Activated CD8-positive, alpha-beta T cell treated with anti-CD3 and anti-CD28 coated beads, Interleukin-2, amount 10 ng/mL, durations not matched to agents 7 days and 5 days (primary cell): ENCODE results near the gene ZSWIM4. TPM values are rescaled to one million over a fixed set of nuclear protein-coding genes. Genes with fewer than 3 reads are reported as not detected.
A peak's percentile ranks its signal among the peaks of the same experiment; 100 is the strongest.

ENCODE experiments used
- ATAC-seq: fragments of 150-1000 bp; cut with Tn5 transposase; one replicate; pipeline ENCODE4 v1.10.0; 2021; ENCODE audit warnings: moderate library complexity
- CTCF ChIA-PET: fragments of 350-600 bp; sonication (Branson Sonifier 250); formaldehyde crosslinking; loops from one replicate; lab custom pipeline; 2021; ENCODE audit warnings: antibody characterized with exemption; lab: Charles Lee
- POLR2A ChIA-PET: fragments of 350-600 bp; sonication (Branson Sonifier 250); formaldehyde crosslinking; loops from one replicate; lab custom pipeline; 2021; ENCODE audit warnings: antibody characterized with exemption; lab: Charles Lee
- DNase-seq: peaks from one replicate; pipeline ENCODE4 v3.0.0-alpha.2; 2020
- H3K27ac Mint-ChIP-seq: one replicate; pipeline ENCODE4 v1.8.0; 2021; ENCODE audit warnings: mild to moderate bottlenecking, mixed read lengths
- H3K27me3 Mint-ChIP-seq: one replicate; pipeline ENCODE4 v1.8.0; 2021; ENCODE audit warnings: low read depth, mixed read lengths
- H3K36me3 Mint-ChIP-seq: one replicate; pipeline ENCODE4 v1.8.0; 2021; ENCODE audit warnings: low read depth, mixed read lengths
- H3K4me1 Mint-ChIP-seq: one replicate; pipeline ENCODE4 v1.8.0; 2021; ENCODE audit warnings: low read depth, mixed read lengths
- H3K4me3 Mint-ChIP-seq: one replicate; pipeline ENCODE4 v1.8.0; 2021; ENCODE audit warnings: mild to moderate bottlenecking, mixed read lengths
- H3K9me3 Mint-ChIP-seq: one replicate; pipeline ENCODE4 v1.8.0; 2022; ENCODE audit warnings: mixed read lengths; ENCODE audit not compliant: insufficient read depth
- total RNA-seq, 2 experiments: library from RNA; stranded (reverse); gene quantifications; one replicate each; pipeline ENCODE4 v1.2.3, GENCODE V29; 2021

ZSWIM4 gene
- total RNA-seq, 2 experiments from 2014 or later = 8.4 to 9.5 TPM

DNA sequence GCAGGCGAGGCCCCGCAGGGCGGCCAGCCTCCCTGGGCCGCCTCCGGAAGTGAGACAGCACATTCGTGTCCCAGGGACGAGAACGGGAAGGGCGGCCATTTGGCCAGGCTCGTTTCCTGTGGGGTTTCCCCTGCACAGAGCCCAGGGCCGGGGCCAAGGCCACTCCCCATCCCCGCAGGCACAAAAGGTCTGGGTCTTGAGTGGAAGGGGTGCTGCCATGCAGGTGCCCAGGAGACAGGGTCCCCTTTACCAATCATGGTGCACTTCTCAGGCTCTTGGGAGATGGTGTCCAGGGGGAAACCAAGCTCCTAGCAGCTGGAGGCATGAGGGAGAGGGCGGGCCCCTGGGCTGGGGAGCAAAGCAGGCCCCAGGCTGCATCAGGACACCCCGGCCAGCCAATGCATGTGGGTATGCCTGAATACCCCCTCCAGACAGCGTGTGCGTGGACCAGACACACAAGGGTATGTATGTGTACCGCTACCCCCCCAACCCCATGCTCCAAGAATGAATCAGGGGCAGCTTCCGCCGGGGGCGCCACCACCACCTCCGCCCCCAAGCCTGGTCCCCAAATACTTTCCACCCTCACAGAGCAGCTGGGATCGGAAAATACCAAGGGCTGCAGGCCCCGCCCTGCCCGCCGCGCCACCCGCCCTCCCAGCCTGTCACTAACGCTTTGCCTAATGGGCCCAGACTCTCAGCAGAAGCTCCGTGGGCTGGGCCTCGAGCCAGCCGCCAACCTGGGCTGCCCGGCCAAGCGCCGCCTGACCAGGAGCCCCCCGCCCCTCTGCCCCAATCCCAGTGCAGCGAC lies 44.1 kb downstream of the ZSWIM4 start:
- no peaks in the 10 kb centered on the region for H3K9me3 Mint-ChIP-seq
- H3K27ac Mint-ChIP-seq = peak overlapping the region; percentile 92
- ATAC-seq (peak; percentile 22), DNase-seq (peak; percentile 90)
- CTCF ChIA-PET = interaction anchor here (0.8 to 5.6 kb wide), 5 partner anchors 8 to 53 kb away, joined by 3 to 54 read pairs (median 11); no protein-coding TSS in a partner anchor
- H3K4me3 Mint-ChIP-seq = peak overlapping the region; percentile 89
- H3K27me3 Mint-ChIP-seq = no peaks in the 10 kb centered on the region
- H3K4me1 Mint-ChIP-seq = peaks cover 52% of the 10 kb centered on the region
- peaks cover 58% of the 10 kb centered on the region for H3K36me3 Mint-ChIP-seq
- POLR2A ChIA-PET = interaction anchor here (0.7 to 5.1 kb wide), 12 partner anchors 9 to 684 kb away, joined by 3 to 104 read pairs (median 5); partner anchors contain the start of genes ASF1B, C19orf53 and ZSWIM4

GRCh38 chr19:13839938-13840304 lies 44.7 kb downstream of the ZSWIM4 start:
- CTCF ChIA-PET = interaction anchor here (0.8 to 4.8 kb wide), 4 partner anchors 7 to 54 kb away, joined by 3 to 20 read pairs (median 7); no protein-coding TSS in a partner anchor
- Mint-ChIP-seq H3K27me3 (no peaks in the 10 kb centered on the region), H3K4me1 (peaks cover 52% of the 10 kb centered on the region), H3K9me3 (no peaks in the 10 kb centered on the region), H3K4me3 (peak overlapping the region; percentile 89), H3K36me3 (peaks cover 55% of the 10 kb centered on the region), H3K27ac (peak overlapping the region; percentile 92)
- POLR2A ChIA-PET = interaction anchor here (0.9 to 5.1 kb wide), 8 partner anchors 9 to 685 kb away, joined by 4 to 104 read pairs (median 10); partner anchors contain the start of gene ZSWIM4
- no peak for ATAC-seq
- no peak for DNase-seq

- ChIA-PET CTCF (interaction anchor here (1.2 to 3.2 kb wide), 2 partner anchors 52 to 56 kb away, joined by 4 to 11 read pairs; no protein-coding TSS in a partner anchor), POLR2A (interaction anchor here (0.7 to 5.1 kb wide), 9 partner anchors 8 to 685 kb away, joined by 3 to 104 read pairs (median 9); partner anchors contain the start of gene ZSWIM4)
- Mint-ChIP-seq H3K27ac (peak overlapping the region; percentile 92), H3K36me3 (peaks cover 50% of the 10 kb centered on the region), H3K4me1 (peaks cover 51% of the 10 kb centered on the region), H3K27me3 (no peaks in the 10 kb centered on the region), H3K9me3 (no peaks in the 10 kb centered on the region), H3K4me3 (peak overlapping the region; percentile 89)
- DNase-seq (no peak), ATAC-seq (peak; percentile 1)
Observed at GRCh38 chr19:13840305-13841085, 45.3 kb downstream of the ZSWIM4 start.

GRCh38 chr19:13841086-13841961 lies 46.1 kb downstream of the ZSWIM4 start:
- POLR2A ChIA-PET = interaction anchor here (0.6 to 4.4 kb wide), 7 partner anchors 11 to 164 kb away, joined by 3 to 49 read pairs (median 4); a partner anchor contains a TSS
- peaks cover 51% of the 10 kb centered on the region for H3K4me1 Mint-ChIP-seq
- H3K36me3 Mint-ChIP-seq = peaks cover 42% of the 10 kb centered on the region
- no peaks in the 10 kb centered on the region for H3K9me3 Mint-ChIP-seq
- DNase-seq (no peak), ATAC-seq (peak; percentile 1)
- CTCF ChIA-PET = interaction anchor here (1.2 to 3.2 kb wide), 4 partner anchors 21 to 67 kb away, joined by 3 to 14 read pairs (median 8); partner anchors contain the start of gene C19orf53
- H3K4me3 Mint-ChIP-seq = peak overlapping the region; percentile 89
- peak overlapping the region; percentile 92 for H3K27ac Mint-ChIP-seq
- no peaks in the 10 kb centered on the region for H3K27me3 Mint-ChIP-seq

DNA sequence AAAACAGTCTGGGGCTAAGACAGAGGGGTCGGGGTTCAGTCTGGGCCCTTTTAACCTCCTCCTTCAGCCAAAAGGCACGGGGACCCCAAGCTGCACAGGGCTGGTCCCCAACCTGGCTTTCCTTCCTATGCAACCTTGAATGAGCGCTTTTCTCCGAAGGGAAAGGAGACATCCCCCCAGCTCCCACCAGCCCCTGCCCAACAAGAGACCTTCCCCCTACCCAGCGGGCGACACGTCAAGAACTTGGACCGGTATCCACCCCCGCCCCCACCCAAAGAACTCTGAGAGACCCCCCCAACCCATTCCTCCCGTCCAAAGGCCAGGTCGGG lies 46.7 kb downstream of the ZSWIM4 start:
- Mint-ChIP-seq H3K27ac (peak overlapping the region; percentile 92), H3K9me3 (no peaks in the 10 kb centered on the region), H3K27me3 (no peaks in the 10 kb centered on the region), H3K36me3 (peaks cover 38% of the 10 kb centered on the region), H3K4me3 (peak overlapping the region; percentile 89), H3K4me1 (peaks cover 56% of the 10 kb centered on the region)
- CTCF ChIA-PET = interaction anchor here (1.2 to 3.2 kb wide), 4 partner anchors 20 to 67 kb away, joined by 3 to 14 read pairs (median 8); partner anchors contain the start of gene C19orf53
- ATAC-seq (no peak), DNase-seq (no peak)
- POLR2A ChIA-PET = interaction anchor here (0.6 to 4.4 kb wide), 5 partner anchors 11 to 163 kb away, joined by 3 to 49 read pairs (median 7); no protein-coding TSS in a partner anchor

DNA sequence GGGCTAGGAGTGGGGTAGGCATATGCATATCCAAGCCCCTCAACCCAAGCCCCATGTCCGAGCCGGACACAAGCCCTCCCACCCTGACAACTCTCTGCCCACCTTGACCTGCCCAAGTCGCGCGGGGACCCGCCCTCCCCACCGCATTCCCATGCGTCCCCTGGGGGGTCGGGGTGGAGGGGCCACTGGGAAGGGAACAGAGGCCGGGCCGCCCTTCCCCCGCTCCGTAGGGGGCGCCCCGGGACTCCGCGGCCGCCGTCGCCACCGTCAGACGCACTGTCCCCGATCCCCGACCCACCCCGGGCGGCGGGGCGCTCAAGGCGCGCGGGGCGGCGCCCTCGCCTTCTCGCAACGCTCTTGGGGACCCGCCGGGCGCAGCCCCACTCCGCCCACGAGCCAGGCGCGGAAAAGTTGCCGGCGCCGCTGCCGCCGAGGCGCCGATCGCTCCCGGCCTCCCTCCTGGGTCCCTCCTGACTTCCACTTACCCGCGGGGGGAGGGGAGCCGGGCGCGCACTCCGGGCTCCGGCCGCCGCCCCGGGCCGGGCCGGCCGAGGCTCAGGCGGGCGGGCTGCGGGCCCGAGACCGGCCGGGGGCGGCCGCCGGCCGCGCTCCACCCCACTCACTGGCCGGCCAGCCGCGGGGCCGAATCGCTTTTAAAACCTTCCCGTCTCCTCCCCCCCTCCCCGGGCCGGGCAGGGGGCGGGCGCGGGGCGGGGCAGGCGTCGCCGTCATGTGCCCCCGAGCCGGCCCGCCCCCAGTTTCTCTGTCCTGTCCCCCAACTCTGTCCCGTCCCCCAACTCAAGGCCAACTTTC lies 47.3 kb downstream of the ZSWIM4 start:
- Mint-ChIP-seq H3K27me3 (no peaks in the 10 kb centered on the region), H3K36me3 (peaks cover 34% of the 10 kb centered on the region), H3K9me3 (no peaks in the 10 kb centered on the region), H3K4me1 (peaks cover 54% of the 10 kb centered on the region), H3K27ac (peak overlapping the region; percentile 93), H3K4me3 (peak overlapping the region; percentile 89)
- ChIA-PET POLR2A (interaction anchor here (1.3 to 4.4 kb wide), 2 partner anchors 21 to 54 kb away, joined by 7 to 49 read pairs; no protein-coding TSS in a partner anchor), CTCF (interaction anchor here (1.2 to 3.2 kb wide), 3 partner anchors 19 to 68 kb away, joined by 3 to 14 read pairs (median 11); partner anchors contain the start of gene C19orf53)
- ATAC-seq (peak; percentile 7), DNase-seq (peak; percentile 80)

DNA sequence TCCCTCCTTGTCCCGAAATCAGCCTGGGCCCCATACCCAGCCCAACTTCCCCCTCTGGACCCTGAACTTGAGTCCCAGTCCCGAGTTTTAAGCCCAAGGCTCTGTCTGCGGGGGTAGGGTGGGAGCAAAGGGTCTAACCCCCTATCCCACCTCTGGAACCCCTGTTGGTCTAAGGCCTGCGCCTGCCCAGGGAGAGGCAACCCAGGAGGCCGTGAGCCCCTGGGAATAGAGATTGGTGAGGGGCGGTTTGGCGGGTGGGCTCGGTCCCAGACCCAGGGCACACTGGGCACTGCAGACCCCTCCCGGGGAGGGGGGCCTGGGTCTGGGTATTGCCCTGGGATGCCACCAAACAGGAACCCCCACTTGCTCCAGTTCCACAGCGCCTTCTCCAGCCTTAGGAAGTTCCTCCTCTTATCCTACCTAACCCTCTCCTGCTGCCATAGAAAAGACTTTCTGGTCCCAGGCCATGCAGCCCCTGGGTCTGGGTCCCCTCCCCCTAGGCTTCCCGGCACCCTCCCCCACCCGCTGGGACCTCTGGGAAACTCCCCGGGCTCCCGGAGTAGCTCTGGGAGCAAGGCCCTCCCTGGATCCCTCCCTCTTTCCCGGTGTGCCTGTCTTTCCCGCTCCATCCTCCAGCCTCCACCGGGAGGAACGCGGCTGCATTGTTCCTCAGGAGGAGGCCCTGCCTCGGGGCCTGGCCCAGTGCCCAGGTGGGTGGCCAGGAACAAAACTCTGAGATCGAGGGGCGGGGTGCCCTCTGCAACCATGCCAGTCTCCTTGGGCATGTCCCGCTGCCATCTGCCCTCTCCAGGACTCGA lies 48.1 kb downstream of the ZSWIM4 start:
- Mint-ChIP-seq H3K4me3 (peak overlapping the region; percentile 84), H3K27ac (peak overlapping the region; percentile 93), H3K9me3 (no peaks in the 10 kb centered on the region), H3K4me1 (peaks cover 50% of the 10 kb centered on the region), H3K27me3 (no peaks in the 10 kb centered on the region), H3K36me3 (peaks cover 30% of the 10 kb centered on the region)
- no peak for DNase-seq
- POLR2A ChIA-PET = no interaction called here
- no peak for ATAC-seq
- CTCF ChIA-PET = interaction anchor here (0.8 kb wide), 1 partner anchor 19 kb away, joined by 4 read pairs; no protein-coding TSS in a partner anchor

DNA sequence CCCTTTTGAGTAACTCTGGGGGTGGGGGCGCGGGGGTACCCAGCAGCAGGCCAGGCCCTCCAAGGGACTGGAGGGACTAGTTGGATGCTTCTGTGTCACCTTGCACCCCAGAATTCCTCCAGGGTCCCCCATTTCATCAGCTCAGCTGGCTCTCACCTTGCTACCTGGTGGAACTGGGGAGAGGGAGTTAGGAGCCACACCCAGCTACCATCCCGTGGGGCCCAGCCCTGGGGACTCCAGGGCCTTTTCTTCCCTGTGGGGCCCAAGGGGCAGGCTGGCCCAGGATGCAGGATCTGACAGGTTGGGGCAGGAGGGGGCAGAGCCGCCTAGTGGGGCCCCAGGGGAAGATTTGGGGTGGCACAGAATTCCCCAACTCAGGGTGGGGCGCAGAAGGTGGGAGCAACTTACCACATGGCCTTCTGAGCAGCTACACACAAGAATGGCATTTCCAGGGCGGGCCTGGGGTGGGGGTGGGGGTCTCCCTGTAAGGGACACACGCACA lies 48.9 kb downstream of the ZSWIM4 start:
- peak overlapping the region; percentile 69 for H3K4me3 Mint-ChIP-seq
- CTCF ChIA-PET = interaction anchor here (0.8 kb wide), 1 partner anchor 18 kb away, joined by 4 read pairs; no protein-coding TSS in a partner anchor
- POLR2A ChIA-PET = no interaction called here
- no peaks in the 10 kb centered on the region for H3K9me3 Mint-ChIP-seq
- DNase-seq (no peak), ATAC-seq (no peak)
- peak overlapping the region; percentile 77 for H3K27ac Mint-ChIP-seq
- peaks cover 47% of the 10 kb centered on the region for H3K4me1 Mint-ChIP-seq
- H3K27me3 Mint-ChIP-seq = no peaks in the 10 kb centered on the region
- peaks cover 23% of the 10 kb centered on the region for H3K36me3 Mint-ChIP-seq
